A172 (cell line): Measurements from ENCODE around the gene INSM2. TPM values are rescaled to one million over a fixed set of nuclear protein-coding genes. Genes with fewer than 3 reads are reported as not detected.

ENCODE experiments used
- DNase-seq: peaks from one replicate; pipeline ENCODE4 v3.0.0-alpha.2; 2015; ENCODE audit warnings: low spot score
- total RNA-seq: library from RNA; depleted of rRNA; stranded (reverse); fragments of >200 nt; shearing (Covaris generic); gene quantifications from 2 replicates; pipeline ENCODE4 v1.2.3, GENCODE V29; 2014; rRNA removed

The INSM2 gene
- total RNA-seq, 1 experiment from 2014 or later: 0.10 TPM

GRCh38 chr14:35549551-35549950 lies 15.6 kb downstream of the INSM2 start:
- DNase-seq: no peak

- DNase-seq: no peak
Measured at GRCh38 chr14:35551081-35551480, 17.1 kb downstream of the INSM2 start.

GRCh38 chr14:35553808-35554207 lies 19.8 kb downstream of the INSM2 start:
- DNase-seq: peak; percentile 42

GRCh38 chr14:35556548-35556947 lies 22.6 kb downstream of the INSM2 start:
- DNase-seq: no peak

- DNase-seq: no peak
Measured at GRCh38 chr14:35557221-35557747, 23.3 kb downstream of the INSM2 start.

GRCh38 chr14:35558680-35559079 lies 24.7 kb downstream of the INSM2 start:
- DNase-seq: no peak

GRCh38 chr14:35565871-35566464 lies 32.0 kb downstream of the INSM2 start:
- DNase-seq: no peak

- no peak for DNase-seq
Measured at GRCh38 chr14:35571598-35571997, 37.6 kb downstream of the INSM2 start.

- DNase-seq: no peak
Measured at GRCh38 chr14:35573911-35574310, 39.9 kb downstream of the INSM2 start.

- no peak for DNase-seq
Measured at GRCh38 chr14:35576260-35576659, 42.3 kb downstream of the INSM2 start.

- DNase-seq: no peak
Measured at GRCh38 chr14:35576856-35577255, 42.9 kb downstream of the INSM2 start.

GRCh38 chr14:35578135-35578534 lies 44.2 kb downstream of the INSM2 start:
- DNase-seq: no peak

- no peak for DNase-seq
Measured at GRCh38 chr14:35578639-35579038, 44.7 kb downstream of the INSM2 start.

Other genes starting within 250 kb of the INSM2 start
- 309 and 344 TPM in 2 replicates for gene PSMA6, start 241.8 kb upstream of the INSM2 start, total RNA-seq
- gene NFKBIA, start 129.4 kb upstream of the INSM2 start, total RNA-seq: 41.3 and 58.1 TPM in 2 replicates